ENCODE data around the gene NFX1. TPM values are rescaled to one million over a fixed set of nuclear protein-coding genes. Genes with fewer than 3 reads are reported as not detected.

Gene NFX1
- total and polyA plus RNA-seq, 2 donors (not counting 1 experiment from before 2014, with no cell fraction given): 67.6 to 76.3 TPM

DNA sequence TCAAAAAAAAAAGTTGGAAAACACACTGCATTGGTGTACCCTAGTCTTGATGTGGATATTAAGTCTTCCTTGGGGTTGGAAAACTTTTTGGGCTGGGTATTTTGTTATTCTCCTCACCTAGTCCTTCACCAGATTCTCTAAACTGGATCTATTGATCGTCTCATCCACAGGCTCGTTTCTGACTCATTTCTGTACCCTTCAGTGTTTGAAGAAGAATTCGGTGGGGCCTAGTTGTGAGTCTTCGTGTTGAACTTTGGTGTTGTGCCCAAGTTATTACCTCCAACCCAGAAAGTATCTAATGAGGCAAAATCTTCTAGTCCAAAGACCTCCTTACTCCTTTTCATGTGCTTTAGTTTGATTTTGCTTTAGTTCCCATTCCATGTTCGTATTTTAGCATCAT is 1.6 kb downstream of the NFX1 start:
- H3K27ac Mint-ChIP-seq: peak overlapping the region; percentile 78
- H3K79me2 ChIP-seq (ENCODE audit: control insufficient read depth, insufficient read depth, low read length): peaks cover 61% of the 10 kb centered on the region
- no peak overlapping the region for H2AFZ ChIP-seq (ENCODE audit: insufficient read depth, low read depth, low read length, poor library complexity, severe bottlenecking)
- peak overlapping the region; percentile 99 for H3K4me3 Mint-ChIP-seq
- no peak for TF ChIP-seq EZH2 (IDR thresholded peaks at IDR 0.05; ENCODE audit: borderline replicate concordance, insufficient read depth, low read depth, low read length, poor library complexity, severe bottlenecking)
- TF ChIP-seq, protein P1, sequence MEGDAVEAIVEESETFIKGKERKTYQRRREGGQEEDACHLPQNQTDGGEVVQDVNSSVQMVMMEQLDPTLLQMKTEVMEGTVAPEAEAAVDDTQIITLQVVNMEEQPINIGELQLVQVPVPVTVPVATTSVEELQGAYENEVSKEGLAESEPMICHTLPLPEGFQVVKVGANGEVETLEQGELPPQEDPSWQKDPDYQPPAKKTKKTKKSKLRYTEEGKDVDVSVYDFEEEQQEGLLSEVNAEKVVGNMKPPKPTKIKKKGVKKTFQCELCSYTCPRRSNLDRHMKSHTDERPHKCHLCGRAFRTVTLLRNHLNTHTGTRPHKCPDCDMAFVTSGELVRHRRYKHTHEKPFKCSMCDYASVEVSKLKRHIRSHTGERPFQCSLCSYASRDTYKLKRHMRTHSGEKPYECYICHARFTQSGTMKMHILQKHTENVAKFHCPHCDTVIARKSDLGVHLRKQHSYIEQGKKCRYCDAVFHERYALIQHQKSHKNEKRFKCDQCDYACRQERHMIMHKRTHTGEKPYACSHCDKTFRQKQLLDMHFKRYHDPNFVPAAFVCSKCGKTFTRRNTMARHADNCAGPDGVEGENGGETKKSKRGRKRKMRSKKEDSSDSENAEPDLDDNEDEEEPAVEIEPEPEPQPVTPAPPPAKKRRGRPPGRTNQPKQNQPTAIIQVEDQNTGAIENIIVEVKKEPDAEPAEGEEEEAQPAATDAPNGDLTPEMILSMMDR (IDR thresholded peaks at IDR 0.05): no peak
- H3K27me3 ChIP-seq (replicated peaks in 1 of 4; ENCODE audit: control extremely low read depth in 1 of 4, control insufficient read depth in 3 of 4, insufficient read depth in 4 of 4, low read length in 3 of 4): no peaks in the 10 kb centered on the region
- H3K9ac ChIP-seq (ENCODE audit: low read length): no peak overlapping the region
- H3K27me3 Mint-ChIP-seq: no peaks in the 10 kb centered on the region
- ATAC-seq (ENCODE audit: low read depth): no peak
- H3K9me3 Mint-ChIP-seq (ENCODE audit: insufficient read depth): no peaks in the 10 kb centered on the region
- peak overlapping the region in 1 of 2 donors; percentile 99 for H3K27ac ChIP-seq (ENCODE audit: low read length in 2 of 2)
- peaks cover 72% of the 10 kb centered on the region for H3K4me1 Mint-ChIP-seq
- no peak for DNase-seq
- no peaks in the 10 kb centered on the region for H3K9me3 ChIP-seq (ENCODE audit: control extremely low read depth in 1 of 3, control insufficient read depth in 2 of 3, insufficient read depth in 1 of 3, low read length in 2 of 3)
- WGBS (ENCODE audit: insufficient coverage): 100% methylated on average over 1 of the region's 5 CpGs
- ChIA-PET CTCF (no interaction called here), POLR2A (no interaction called here)
- no peaks in the 10 kb centered on the region for H4K20me1 ChIP-seq (ENCODE audit: control insufficient read depth, insufficient read depth, low read length, poor library complexity, severe bottlenecking)
- intact Hi-C loops (cut with micrococcal nuclease): loop anchor here (10.0 kb wide), 4 partner anchors 127 to 737 kb away; partner anchors contain the start of genes B4GALT1, SMIM27, SMU1 and TOPORS
- peaks cover 3 to 38% of the 10 kb centered on the region in 2 experiments for H3K36me3 ChIP-seq (replicated peaks in 1 of 2; ENCODE audit: control extremely low read depth in 1 of 2, control insufficient read depth in 1 of 2, extremely low read depth in 1 of 2, insufficient read depth in 2 of 2, low read length in 1 of 2)
- peak overlapping the region; percentile 37 for H3K4me2 ChIP-seq (replicated peaks; ENCODE audit: low read depth, low read length, poor library complexity, severe bottlenecking)
- H3K4me3 ChIP-seq (ENCODE audit: control extremely low read depth in 1 of 5, extremely low read depth in 1 of 5, insufficient read depth in 1 of 5, low read depth in 2 of 5, low read length in 4 of 5): no peak overlapping the region
- peaks cover 55 to 69% of the 10 kb centered on the region in 2 donors for H3K4me1 ChIP-seq (ENCODE audit: control insufficient read depth in 2 of 2, insufficient read depth in 2 of 2, low read length in 2 of 2)

DNA sequence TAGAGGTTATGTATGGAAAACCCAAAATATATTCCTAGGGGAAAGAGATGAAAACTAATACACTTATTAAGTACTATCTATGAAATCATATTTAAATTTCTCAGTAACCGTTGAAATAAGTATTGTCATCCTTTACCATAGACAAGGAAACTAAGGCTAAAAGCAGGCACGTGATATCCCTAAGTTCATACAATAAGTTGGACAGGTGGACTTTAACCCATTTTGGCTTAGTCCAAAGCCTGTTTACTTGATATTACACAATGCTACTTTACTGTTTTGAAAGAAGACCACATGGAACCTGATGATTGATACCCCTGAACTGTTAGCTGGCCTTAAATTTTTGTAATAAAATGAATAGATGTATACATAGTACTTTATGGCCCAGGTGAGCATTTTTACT is 3.5 kb downstream of the NFX1 start:
- no CpG with 5 or more reads among the region's 2 CpGs for WGBS (ENCODE audit: insufficient coverage)
- POLR2A ChIA-PET: no interaction called here
- TF ChIP-seq EZH2 (IDR thresholded peaks at IDR 0.05; ENCODE audit: borderline replicate concordance, insufficient read depth, low read depth, low read length, poor library complexity, severe bottlenecking): no peak
- TF ChIP-seq, protein P1 (IDR thresholded peaks at IDR 0.05): no peak

More for the DNA sequence above, 3.5 kb downstream of the NFX1 start:
- H4K20me1 ChIP-seq (ENCODE audit: control insufficient read depth, insufficient read depth, low read length, poor library complexity, severe bottlenecking): no peaks in the 10 kb centered on the region
- H3K9me3 ChIP-seq (ENCODE audit: control extremely low read depth in 1 of 3, control insufficient read depth in 2 of 3, insufficient read depth in 1 of 3, low read length in 2 of 3): no peaks in the 10 kb centered on the region
- CTCF ChIA-PET: no interaction called here
- H3K27ac Mint-ChIP-seq: no peak overlapping the region
- no peak overlapping the region for H3K4me3 ChIP-seq (ENCODE audit: control extremely low read depth in 1 of 5, extremely low read depth in 1 of 5, insufficient read depth in 1 of 5, low read depth in 2 of 5, low read length in 4 of 5)
- ATAC-seq (ENCODE audit: low read depth) (no peak), DNase-seq (no peak)
- no peak overlapping the region for H3K4me3 Mint-ChIP-seq
- H3K9me3 Mint-ChIP-seq (ENCODE audit: insufficient read depth): no peaks in the 10 kb centered on the region
- intact Hi-C loops (cut with micrococcal nuclease): loop anchor here (10.0 kb wide), 4 partner anchors 129 to 739 kb away; partner anchors contain the start of genes B4GALT1, SMIM27, SMU1 and TOPORS
- no peak overlapping the region for H2AFZ ChIP-seq (ENCODE audit: insufficient read depth, low read depth, low read length, poor library complexity, severe bottlenecking)
- no peaks in the 10 kb centered on the region for H3K27me3 Mint-ChIP-seq
- peak overlapping the region in 1 of 2 donors; percentile 43 for H3K27ac ChIP-seq (ENCODE audit: low read length in 2 of 2)
- H3K79me2 ChIP-seq (ENCODE audit: control insufficient read depth, insufficient read depth, low read length): peaks cover 71% of the 10 kb centered on the region
- peaks cover 84% of the 10 kb centered on the region for H3K4me1 Mint-ChIP-seq
- peaks cover 3 to 47% of the 10 kb centered on the region in 2 experiments for H3K36me3 ChIP-seq (replicated peaks in 1 of 2; ENCODE audit: control extremely low read depth in 1 of 2, control insufficient read depth in 1 of 2, extremely low read depth in 1 of 2, insufficient read depth in 2 of 2, low read length in 1 of 2)
- H3K4me2 ChIP-seq (replicated peaks; ENCODE audit: low read depth, low read length, poor library complexity, severe bottlenecking): no peak overlapping the region
- peaks cover 70 to 82% of the 10 kb centered on the region in 2 donors for H3K4me1 ChIP-seq (ENCODE audit: control insufficient read depth in 2 of 2, insufficient read depth in 2 of 2, low read length in 2 of 2)
- H3K27me3 ChIP-seq (replicated peaks in 1 of 4; ENCODE audit: control extremely low read depth in 1 of 4, control insufficient read depth in 3 of 4, insufficient read depth in 4 of 4, low read length in 3 of 4): no peaks in the 10 kb centered on the region
- H3K9ac ChIP-seq (ENCODE audit: low read length): no peak overlapping the region
